NOMO-1 treated with dmso at 0.1 percent for 144 hours (cell line): ENCODE results near the gene MYH16.
"Not testable (repeated sequence)": the region's sequence is repeated elsewhere in the genome, so short reads cannot be mapped to it uniquely, and the experiment has no call there.

ENCODE experiments used
- DNase-seq: peaks from one replicate; lab custom pipeline; 2025; ENCODE audit not compliant: unreplicated experiment; lab: John Stamatoyannopoulos, UW

The MYH16 gene

GRCh38 chr7:99272476-99273045, at the start of gene MYH16:
MYH16 (plus strand) TSS chr7:99272839.
- no peak for DNase-seq

DNA sequence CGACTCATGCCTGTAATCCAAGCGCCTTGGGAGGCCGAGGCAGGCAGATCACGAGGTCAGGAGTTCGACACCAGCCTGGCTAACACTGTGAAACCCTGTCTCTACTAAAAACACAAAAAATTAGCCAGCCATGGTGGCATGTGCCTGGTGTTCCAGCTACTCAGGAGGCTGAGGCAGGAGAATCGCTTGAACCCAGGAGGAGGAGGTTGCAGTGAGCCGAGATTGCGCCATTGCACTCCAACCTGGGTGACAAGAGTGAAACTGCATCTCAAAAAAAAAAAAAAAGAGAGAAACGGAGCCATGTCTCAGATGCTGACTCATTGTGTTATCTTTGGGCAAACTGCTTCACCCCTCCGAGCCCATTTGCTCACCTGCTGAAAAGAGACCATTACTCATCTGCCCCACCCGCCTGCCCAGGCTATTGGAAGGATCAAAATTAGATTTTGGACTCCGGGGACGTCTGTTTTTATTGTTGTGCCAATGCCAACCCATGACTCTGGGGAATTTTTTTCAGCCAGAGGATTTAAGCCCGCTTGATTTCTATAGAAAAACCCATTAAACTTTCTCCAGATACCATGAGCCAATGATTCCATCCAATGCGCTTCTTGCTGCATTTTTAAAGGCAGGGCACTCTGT, 48.3 kb upstream of the MYH16 start:
- DNase-seq: peak; percentile 72

- no peak for DNase-seq
Measured at GRCh38 chr7:99224899-99225265, 47.8 kb upstream of the MYH16 start.

DNA sequence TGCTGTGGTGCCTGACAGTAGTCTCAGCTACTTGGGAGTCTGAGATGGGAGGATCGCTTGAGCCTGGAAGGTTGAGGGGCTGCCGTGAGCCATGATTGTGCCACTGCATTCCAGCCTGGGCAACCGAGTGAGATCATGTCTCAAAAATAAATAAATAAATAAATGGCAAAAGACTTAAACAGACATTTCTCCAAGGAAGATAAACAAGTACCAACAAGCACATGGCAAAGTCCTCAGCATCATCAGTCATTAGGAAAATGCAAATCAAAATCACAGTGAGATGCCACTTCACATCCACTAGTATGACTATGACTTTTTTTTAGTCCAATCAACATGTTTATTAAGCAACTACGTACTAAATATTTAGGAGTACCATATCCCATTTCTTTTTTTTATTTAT, 43.4 kb upstream of the MYH16 start:
- DNase-seq: no peak

DNA sequence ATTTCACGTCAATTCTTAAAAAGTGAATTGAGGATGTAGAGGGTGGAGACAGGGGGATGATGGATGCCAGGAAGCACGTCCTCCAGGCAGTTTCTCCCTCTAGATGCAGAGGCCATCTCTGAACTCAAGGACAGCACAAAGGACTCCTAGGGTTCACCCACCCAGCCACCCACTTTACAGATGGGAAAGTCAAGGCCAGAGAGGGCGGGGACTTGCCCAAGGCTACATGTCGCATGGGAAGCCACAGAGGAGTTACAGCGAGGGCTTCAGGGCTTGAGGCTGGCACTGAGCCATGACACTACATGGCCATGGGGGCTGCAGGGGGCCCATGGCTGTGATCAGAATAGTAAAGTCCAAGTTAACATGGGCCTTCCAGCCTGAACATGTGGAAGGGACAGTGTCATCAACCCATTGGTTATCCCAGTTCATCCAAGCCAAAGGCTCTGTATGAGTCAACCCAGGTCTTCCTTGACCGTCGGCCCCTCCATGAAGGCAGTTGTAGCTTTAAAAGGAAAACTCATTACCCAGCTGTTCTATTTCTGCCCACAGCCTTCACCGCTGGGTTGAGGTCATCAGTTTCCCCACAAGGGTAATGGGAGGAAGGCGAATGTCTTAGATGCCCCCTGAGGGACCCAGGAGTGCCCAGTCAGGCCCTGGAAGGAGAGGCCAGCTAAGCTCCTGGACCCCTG, 40.4 kb upstream of the MYH16 start:
- DNase-seq: no peak

DNA sequence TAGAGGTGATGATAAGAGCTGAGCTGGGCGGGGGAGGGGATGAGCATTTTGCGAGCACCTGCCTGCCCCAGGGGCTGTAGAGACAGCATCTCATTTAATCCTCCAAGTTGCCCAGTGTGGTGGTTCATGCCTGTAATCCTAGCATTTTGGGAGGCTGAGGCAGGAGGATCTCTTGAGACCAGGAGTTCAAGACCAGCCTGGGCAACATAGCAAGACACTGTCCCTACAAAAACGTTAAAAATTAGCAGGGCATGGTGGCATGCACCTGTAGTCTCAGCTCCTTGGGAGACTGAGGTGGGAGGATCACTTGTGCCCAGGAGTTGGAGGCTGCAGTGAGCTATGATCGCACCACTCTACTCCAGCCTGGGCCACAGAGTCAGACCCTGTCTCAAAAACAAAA, 39.7 kb upstream of the MYH16 start:
- not testable (repeated sequence) for DNase-seq

DNA sequence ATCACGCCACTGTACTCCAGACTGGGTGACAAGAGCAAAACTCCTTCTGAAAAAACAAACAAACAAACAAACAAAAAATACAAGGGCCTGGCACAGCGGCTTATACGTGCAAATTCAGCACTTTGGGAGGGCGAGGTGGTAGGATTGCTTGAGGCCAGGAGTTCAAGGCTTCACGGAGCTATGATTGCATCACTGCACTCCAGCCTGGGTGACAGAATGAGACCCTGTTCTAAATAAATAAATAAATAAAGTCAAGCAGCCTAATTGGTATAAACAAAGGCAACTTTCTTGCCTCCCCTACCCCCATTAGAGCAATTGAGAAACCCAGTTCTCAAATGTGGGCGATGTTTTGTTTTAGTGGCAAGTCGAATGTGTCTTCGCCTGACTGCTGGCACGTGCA, 38.5 kb upstream of the MYH16 start:
- DNase-seq: no peak

DNA sequence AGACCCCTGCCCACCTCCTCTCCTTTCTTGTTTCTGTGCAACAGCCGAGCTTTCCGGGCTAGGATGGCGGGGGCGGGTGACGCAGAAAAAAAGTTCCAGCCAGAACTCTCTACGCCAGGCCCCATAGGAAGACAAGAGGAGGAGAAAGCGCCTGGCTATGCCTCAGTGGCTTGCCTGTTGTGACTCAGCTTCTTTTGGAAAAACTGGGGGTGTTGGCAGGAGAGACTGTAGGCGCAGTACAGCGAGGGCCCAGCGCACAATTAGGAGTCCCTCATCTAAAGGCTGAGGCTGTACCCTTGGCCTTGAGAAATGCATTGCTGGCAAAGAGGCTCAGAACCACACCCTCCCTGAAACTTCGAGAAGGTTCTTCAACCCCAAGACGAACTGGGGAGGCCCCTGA, 36.7 kb upstream of the MYH16 start:
- no peak for DNase-seq

- DNase-seq: not testable (repeated sequence)
Measured at GRCh38 chr7:99237876-99238275, 34.8 kb upstream of the MYH16 start.

DNA sequence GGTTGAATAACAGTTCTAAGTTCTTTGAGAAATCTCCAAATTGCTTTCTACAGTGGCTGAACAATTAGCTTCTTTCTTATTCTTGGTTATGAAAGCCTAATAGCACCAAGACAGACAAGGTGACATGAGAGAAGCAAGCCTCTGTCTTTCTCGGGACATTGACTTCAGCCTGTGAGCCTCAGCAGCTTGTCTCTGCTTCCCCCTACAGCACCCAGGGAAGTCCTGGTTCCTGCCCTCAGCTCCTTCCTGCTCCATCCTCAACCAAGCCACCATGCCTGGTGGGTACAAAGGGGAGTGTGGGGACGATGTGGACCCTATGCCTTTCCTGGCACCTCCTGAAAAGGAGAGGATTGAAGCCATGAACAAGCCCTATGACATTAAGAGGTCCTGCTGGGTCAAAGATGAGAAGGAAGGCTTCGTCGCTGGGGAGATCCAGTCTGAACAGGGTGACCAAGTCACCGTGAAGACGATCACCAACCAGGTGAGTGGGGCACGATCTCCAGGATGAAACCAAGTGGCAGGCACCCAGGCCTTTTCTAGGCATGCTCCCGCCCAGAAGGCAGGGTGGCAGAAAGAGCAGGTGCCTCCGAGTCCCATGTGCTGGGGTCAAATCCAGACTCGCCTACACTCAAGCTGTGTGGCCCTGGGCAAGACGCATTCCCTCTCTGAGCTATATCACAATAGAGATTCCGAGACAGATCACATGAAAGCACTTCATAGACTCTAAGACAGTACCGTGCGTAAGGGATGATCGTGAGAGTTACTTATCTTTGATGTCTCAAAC, 33.9 kb upstream of the MYH16 start:
- no peak for DNase-seq

GRCh38 chr7:99242682-99243081, 30.0 kb upstream of the MYH16 start:
- DNase-seq: no peak

DNA sequence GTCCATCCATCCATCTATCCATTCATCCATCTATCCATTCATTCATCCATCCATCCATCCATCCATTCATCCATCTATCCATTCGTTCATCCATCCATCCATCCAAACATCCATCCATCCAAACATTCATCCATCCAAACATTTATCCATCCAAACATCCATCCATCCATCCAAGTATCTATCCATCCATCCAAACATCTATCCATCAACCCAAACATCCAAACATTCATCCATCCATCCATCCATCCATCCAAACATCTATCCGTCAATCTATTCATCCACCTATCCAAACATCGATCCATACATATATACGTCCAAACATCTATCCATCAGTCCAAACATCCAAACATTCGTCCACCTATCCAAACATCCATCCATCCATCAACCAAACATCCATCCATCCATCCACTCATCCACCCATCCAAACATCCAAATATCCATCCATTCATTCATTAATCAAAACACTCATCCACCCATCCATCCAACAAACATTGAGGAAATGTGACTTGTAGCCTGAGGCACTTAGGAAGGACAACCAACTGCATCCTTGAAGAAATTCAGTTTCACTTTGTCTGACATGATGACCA, 28.8 kb upstream of the MYH16 start:
- no peak for DNase-seq

GRCh38 chr7:99244939-99245338, 27.7 kb upstream of the MYH16 start:
- no peak for DNase-seq

GRCh38 chr7:99248391-99249095, 24.1 kb upstream of the MYH16 start:
- peak; percentile 92 for DNase-seq

- DNase-seq: no peak
Measured at GRCh38 chr7:99249985-99250575, 22.6 kb upstream of the MYH16 start.

DNA sequence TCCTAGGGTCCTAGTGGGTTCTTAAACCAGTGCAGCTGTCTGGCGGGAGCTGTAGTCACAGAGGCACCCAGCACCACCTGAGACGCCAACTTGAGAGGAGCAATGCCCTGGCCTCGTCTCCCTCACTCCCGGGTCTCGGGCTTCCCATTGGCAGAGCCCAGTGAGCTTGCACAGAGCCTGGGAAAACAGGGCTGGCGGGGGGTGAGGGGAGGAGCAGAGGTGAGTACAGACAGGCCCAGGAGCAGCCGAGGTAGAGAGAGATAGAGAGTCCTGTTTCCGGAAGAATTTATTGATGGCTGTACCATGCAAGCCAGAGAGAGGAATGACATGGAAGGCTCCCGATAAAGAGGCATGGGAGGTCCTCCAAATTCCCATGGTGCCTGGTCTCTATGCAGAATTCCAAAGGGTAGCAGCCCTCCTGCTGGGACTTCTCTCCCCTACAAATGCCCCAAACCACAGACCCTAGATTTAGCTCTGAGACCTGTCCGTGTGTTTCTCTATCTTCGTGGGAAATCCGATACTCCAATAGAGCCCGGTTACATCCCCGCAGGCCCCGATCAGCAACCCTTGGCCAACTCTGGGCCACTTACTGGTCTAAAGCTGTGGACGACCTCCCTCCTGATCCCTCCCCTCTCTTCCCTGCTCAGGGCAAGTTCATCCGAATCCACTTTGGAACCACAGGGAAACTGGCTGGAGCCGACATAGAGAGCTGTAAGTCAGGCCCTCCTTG, 20.3 kb upstream of the MYH16 start:
- DNase-seq: no peak

GRCh38 chr7:99253369-99253768, 19.3 kb upstream of the MYH16 start:
- DNase-seq: no peak

DNA sequence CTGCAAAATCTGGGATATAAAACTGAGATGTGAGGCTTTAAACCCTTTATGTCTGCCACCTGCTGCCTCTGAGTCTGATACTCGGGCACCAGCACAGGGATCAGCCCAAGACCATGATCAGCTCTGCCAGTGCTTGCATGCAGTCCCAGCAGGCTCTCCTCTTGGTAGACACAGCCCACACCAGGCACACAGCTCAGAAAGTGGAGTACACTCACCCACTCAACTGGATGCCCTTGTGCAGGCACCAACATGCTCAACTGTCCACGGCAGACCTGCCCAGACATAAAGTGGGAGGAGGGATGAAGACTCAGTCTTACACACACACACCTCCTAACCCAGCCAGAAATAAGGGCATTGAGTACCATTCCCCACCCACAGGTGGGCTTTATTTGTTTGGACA, 18.2 kb upstream of the MYH16 start:
- no peak for DNase-seq

DNA sequence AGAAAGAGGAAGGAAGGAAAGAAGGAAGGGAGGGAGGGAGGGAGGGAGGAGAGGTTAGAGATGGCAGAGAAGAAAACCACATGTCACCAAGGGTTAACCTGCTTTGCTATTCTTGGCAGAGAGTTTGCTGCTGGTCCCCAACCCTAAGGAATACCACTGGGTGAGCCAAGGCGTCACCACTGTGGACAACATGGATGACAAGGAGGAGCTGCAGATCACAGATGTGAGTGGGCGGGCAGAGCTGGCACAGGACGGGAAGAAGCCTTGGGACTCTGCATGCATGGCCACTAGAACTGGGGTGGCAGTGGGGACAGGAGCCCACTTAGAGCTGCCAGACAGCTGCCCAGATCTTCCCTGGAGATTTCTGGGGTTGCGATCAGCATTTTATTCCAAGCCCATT, 17.2 kb upstream of the MYH16 start:
- peak; percentile 30 for DNase-seq

- no peak for DNase-seq
Measured at GRCh38 chr7:99257065-99257464, 15.6 kb upstream of the MYH16 start.
